K562 (cell line): Measurements from ENCODE around the gene LRP10.

Experiments used
- CREM ChIP-seq: IDR thresholded peaks from 2 replicates; pipeline ENCODE4 v1.6.1; 2014; ENCODE audit warnings: antibody characterized with exemption, low read depth
- CTCF ChIP-seq, 3 experiments: IDR thresholded peaks in 2 of 3; conservative IDR thresholded peaks in 1 of 3; 2 replicates each; pipeline ENCODE4 v1.5.1; 2011 to 2012; ENCODE audit warnings: low read length in 3 of 3, mild to moderate bottlenecking in 3 of 3, control low read depth in 2 of 3, improper control_type of control experiment in 1 of 3, inconsistent platforms in 1 of 3, low read depth in 1 of 3, mixed read lengths in 1 of 3, moderate library complexity in 1 of 3; ENCODE audit not compliant: insufficient read depth in 2 of 3
- EZH2 ChIP-seq: IDR thresholded peaks from 2 replicates; pipeline ENCODE4 v1.6.1; 2012; ENCODE audit warnings: low read depth, mild to moderate bottlenecking, inconsistent platforms, low read length, borderline replicate concordance
- HNRNPK ChIP-seq: fragments of 200-400 bp; formaldehyde crosslinking; IDR thresholded peaks from one replicate; pipeline ENCODE4 v1.6.1; 2018; ENCODE audit warnings: mild to moderate bottlenecking, low read depth, low read length; ENCODE audit not compliant: poor library complexity, severe bottlenecking
- JUN ChIP-seq, 2 experiments: sonication (generic) in 1 of 2; formaldehyde crosslinking in 1 of 2; IDR thresholded peaks; 2 replicates each; pipeline versions ENCODE4 v1.6.1 to v1.8.0; 2012 to 2022; ENCODE audit warnings: borderline replicate concordance in 2 of 2, mild to moderate bottlenecking in 2 of 2, improper control_type of control experiment in 1 of 2, low read depth in 1 of 2, low read length in 1 of 2, missing genetic modification reagents in 1 of 2
- JUND ChIP-seq, 2 experiments: IDR thresholded peaks; 2 replicates in 1 of 2; 3 replicates in 1 of 2; pipeline ENCODE4 v1.6.1; 2011; ENCODE audit warnings: borderline replicate concordance in 2 of 2, low read depth in 2 of 2, low read length in 2 of 2, improper control_type of control experiment in 1 of 2, missing biosample characterization in 1 of 2, missing genetic modification characterization in 1 of 2, missing genetic modification reagents in 1 of 2
- PHB ChIP-seq: fragments of 250-450 bp; sonication (Bioruptor Pico); IDR thresholded peaks from 2 replicates; pipeline ENCODE4 v1.5.0; 2021
- PKNOX1 ChIP-seq: fragments of 450-650 bp; IDR thresholded peaks from 2 replicates; pipeline ENCODE4 v1.6.1; 2016
- POLR2A ChIP-seq: fragments of 450-650 bp; conservative IDR thresholded peaks from 2 replicates; pipeline ENCODE4 v1.6.1; 2016
- ZZZ3 ChIP-seq: fragments of 450-650 bp; IDR thresholded peaks from 2 replicates; pipeline ENCODE4 v1.6.1; 2016; ENCODE audit warnings: antibody characterized with exemption, mild to moderate bottlenecking, moderate library complexity

DNA sequence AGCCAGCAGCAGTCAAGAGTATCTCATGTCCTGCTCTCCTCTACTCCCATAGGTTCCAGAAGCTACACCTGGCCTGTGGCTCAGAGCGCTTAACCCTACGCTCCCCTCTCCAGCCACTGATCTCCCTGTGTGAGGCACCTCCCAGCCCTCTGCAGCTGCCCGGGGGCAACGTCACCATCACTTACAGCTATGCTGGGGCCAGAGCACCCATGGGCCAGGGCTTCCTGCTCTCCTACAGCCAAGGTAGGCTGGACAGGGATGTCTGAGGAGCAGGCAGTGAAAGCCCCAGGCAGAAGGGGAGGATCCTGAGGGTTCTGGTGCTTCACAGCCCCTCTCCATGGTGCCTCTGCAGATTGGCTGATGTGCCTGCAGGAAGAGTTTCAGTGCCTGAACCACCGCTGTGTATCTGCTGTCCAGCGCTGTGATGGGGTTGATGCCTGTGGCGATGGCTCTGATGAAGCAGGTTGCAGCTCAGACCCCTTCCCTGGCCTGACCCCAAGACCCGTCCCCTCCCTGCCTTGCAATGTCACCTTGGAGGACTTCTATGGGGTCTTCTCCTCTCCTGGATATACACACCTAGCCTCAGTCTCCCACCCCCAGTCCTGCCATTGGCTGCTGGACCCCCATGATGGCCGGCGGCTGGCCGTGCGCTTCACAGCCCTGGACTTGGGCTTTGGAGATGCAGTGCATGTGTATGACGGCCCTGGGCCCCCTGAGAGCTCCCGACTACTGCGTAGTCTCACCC lies 3.6 kb downstream of the LRP10 start:
- TF ChIP-seq HNRNPK (no peak), CREM (no peak), EZH2 (no peak), JUND (IDR thresholded peaks at IDR 0.05; ENCODE audit: borderline replicate concordance, low read depth, low read length) (no peak), JUND (tag; IDR thresholded peaks at IDR 0.05; ENCODE audit: borderline replicate concordance, low read depth, low read length) (no peak), POLR2A (no peak), ZZZ3 (no peak), PHB (CRISPR knock-in tag) (no peak), CTCF (IDR thresholded peaks at IDR 0.05 in 2 of 3, conservative IDR thresholded peaks at IDR 0.05 in 1 of 3; ENCODE audit: insufficient read depth in 2 of 3, low read depth in 1 of 3, low read length in 3 of 3) (no peak), PKNOX1 (no peak), JUN (IDR thresholded peaks at IDR 0.05; ENCODE audit: borderline replicate concordance, low read depth, low read length) (no peak), JUN (CRISPR knock-in tag; IDR thresholded peaks at IDR 0.05; ENCODE audit: borderline replicate concordance) (no peak)
